Lower leg skin (tissue), 4 donors: ENCODE data around the gene CFAP299. TPM values are rescaled to one million over a fixed set of nuclear protein-coding genes. Genes with fewer than 3 reads are reported as not detected.

Experiments used
- DNase-seq, 2 donors: peaks; one replicate each; pipeline ENCODE4 v3.0.0-alpha.2; 2019; ENCODE audit warnings: low spot score in 2 of 2
- H3K4me3 ChIP-seq: fragments of 200-600 bp; sonication (generic); 2 replicates; pipeline ENCODE4 v1.5.1; 2017; ENCODE audit warnings: mild to moderate bottlenecking, low read depth; ENCODE audit not compliant: poor library complexity, severe bottlenecking
- CTCF ChIP-seq, 3 donors: fragments of 450-650 bp; IDR thresholded peaks; one replicate each; pipeline ENCODE4 v1.5.1; 2016; ENCODE audit warnings: antibody characterized with exemption in 3 of 3, mild to moderate bottlenecking in 3 of 3, moderate library complexity in 2 of 3
- POLR2A ChIP-seq, 2 donors: fragments of 450-650 bp; IDR thresholded peaks; one replicate each; pipeline ENCODE4 v1.6.1; 2016 to 2017; ENCODE audit warnings: antibody characterized with exemption in 2 of 2, mild to moderate bottlenecking in 1 of 2, moderate library complexity in 1 of 2
- WGBS, 2 donors: methylation state at CpG; one replicate each; pipeline ENCODE4 v1.1.5; 2018; 5-methylcytosine and 5-hydroxymethylcytosine counted together
- intact Hi-C: fragments of 100-400 bp; cut with DNase I; formaldehyde crosslinking; loops from one replicate; pipeline ENCODE4 v1.15.0; 2023; ENCODE audit warnings: low total_unique reads
- total RNA-seq, 4 donors: library from RNA; depleted of rRNA; stranded (reverse); fragments of >200 nt; gene quantifications; one replicate each; pipeline ENCODE4 v1.1.0, GENCODE V29; 2016

Gene CFAP299
- total RNA-seq, 4 donors from 2014 or later, result not detected

GRCh38 chr4:80385397-80386280 lies 50.1 kb downstream of the CFAP299 start:
- H3K4me3 ChIP-seq, result no peak overlapping the region
- WGBS, 2 donors, result 88 to 90% methylated on average over 20 to 25 of the region's 25 CpGs
- intact Hi-C loops, result no loop called here
- DNase-seq, result no peak
- TF ChIP-seq CTCF (IDR thresholded peaks at IDR 0.05), result no peak
- no peak for TF ChIP-seq POLR2A (IDR thresholded peaks at IDR 0.05)

GRCh38 chr4:80386281-80386886 lies 50.9 kb downstream of the CFAP299 start:
- intact Hi-C loops, result no loop called here
- no peak overlapping the region for H3K4me3 ChIP-seq
- DNase-seq, result no peak
- 97 to 99% methylated on average over 33 to 37 of the region's 42 CpGs for WGBS, 2 donors
- TF ChIP-seq CTCF (IDR thresholded peaks at IDR 0.05) (no peak), POLR2A (IDR thresholded peaks at IDR 0.05) (no peak)

- 94 to 98% methylated on average over 9 to 11 of the region's 11 CpGs for WGBS, 2 donors
- no peak for DNase-seq
- no peak overlapping the region for H3K4me3 ChIP-seq
- TF ChIP-seq CTCF (IDR thresholded peaks at IDR 0.05) (no peak), POLR2A (IDR thresholded peaks at IDR 0.05) (no peak)
- intact Hi-C loops, result no loop called here
Measured at GRCh38 chr4:80387390-80388283, 52.1 kb downstream of the CFAP299 start.

- TF ChIP-seq POLR2A (IDR thresholded peaks at IDR 0.05) (no peak), CTCF (IDR thresholded peaks at IDR 0.05) (no peak)
- no peak overlapping the region for H3K4me3 ChIP-seq
- intact Hi-C loops, result no loop called here
- DNase-seq, result no peak
- WGBS, 2 donors, result 80 to 91% methylated on average over 7 to 8 of the region's 8 CpGs
Measured at GRCh38 chr4:80388284-80388607, 52.7 kb downstream of the CFAP299 start.

- H3K4me3 ChIP-seq, result no peak overlapping the region
- WGBS, 2 donors, result 71 to 76% methylated on average over 2 of the region's 2 CpGs
- no peak for DNase-seq
- TF ChIP-seq CTCF (IDR thresholded peaks at IDR 0.05), result no peak
- no peak for TF ChIP-seq POLR2A (IDR thresholded peaks at IDR 0.05)
- intact Hi-C loops, result no loop called here
Measured at GRCh38 chr4:80390178-80390577, 54.6 kb downstream of the CFAP299 start.
